HG03354 (cell line): ENCODE data around the gene GRIN3A.
"Not testable (repeated sequence)": the region's sequence is repeated elsewhere in the genome, so short reads cannot be mapped to it uniquely, and the experiment has no call there.

Experiments used
- ATAC-seq: cut with Tn5 transposase; IDR thresholded peaks from one replicate; pipeline ENCODE4 v1.9.1; 2021; ENCODE audit warnings: mild to moderate bottlenecking; ENCODE audit not compliant: unreplicated experiment, poor library complexity, severe bottlenecking

The GRIN3A gene

DNA sequence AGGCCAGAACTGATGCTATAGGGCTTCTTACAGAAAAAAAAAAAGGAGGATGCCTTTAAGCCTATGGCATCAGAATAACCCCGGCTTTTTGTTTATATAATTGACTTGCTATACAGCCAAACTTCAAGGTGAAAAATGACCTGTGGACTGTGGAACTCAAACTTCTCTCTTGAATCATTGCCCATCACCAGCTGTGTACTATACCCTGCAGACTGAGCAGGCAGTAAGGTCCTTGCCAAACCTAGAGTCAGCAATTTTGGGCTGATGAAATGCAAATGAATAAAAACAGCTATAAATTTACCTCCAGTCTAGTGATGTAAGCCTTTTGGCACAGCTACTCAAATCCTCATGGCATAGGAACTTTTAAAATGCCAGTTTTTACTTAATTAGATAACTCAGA, 99.1 kb downstream of the GRIN3A start:
- ATAC-seq, result no peak

DNA sequence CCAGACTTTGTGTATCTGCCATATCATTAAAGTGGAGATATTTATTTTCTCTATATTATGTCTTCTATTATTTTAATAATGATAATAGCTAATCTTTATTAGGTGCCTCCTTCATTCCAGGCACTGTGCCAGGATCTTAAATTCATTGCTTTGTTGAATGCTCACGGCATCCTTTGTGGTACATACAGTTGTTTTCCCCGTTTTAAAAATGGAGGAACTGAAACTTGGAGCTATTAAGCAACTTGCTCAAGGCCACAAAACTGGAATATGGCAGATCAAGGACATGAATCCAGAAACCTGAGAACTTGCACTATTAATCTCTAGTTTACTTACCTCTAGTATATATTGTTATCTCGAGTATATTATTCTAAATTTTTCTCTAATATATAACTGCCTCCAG, 102.2 kb downstream of the GRIN3A start:
- ATAC-seq, result no peak

DNA sequence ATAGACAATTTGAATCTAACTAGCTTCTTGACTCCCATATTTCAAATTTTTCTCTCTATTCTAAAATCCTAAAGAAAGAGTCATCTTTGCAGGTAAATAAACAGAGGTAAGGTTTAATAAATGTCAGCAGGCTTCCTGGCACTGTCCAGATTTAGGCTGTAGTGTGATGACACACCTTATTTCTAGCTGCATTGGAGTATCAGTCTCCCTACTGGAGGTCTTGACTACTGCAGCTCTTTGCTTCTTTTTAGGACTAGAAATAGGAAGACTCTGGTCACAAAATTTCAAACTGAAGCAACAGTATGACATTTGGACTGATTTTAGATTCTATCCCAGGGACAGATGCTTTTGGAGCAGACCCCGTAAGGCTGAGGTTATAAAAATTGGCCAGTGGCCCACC, 103.0 kb downstream of the GRIN3A start:
- ATAC-seq, result no peak

DNA sequence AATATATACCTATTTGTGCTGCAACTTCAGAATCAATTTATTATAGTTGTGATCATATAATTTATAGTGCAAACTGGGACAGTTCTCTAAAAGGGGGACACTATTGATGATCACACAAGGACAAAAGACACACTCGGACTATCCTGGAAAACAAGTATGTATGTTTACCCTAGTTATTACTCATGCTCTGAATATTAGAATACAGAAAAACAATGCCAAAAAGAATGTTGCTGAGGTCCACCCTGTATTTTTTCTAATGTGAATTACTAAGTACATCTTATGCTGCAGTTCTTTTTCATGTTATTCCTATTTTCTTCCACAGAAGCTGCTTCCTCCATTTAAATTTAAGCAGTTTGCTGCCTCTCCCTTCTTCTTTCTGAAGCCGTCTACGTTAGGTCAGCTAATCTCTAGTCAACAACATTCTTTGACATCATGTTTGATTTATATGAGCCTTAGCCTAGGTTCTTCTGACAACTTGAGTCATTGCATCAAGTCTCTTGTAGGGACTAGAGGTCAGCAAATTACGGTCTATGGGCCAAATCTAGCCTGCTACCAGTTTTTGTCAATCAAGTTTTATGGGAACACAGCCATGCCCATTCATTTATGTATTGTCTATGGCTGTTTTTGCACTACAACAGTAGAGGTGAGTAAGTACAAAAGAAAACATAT, 103.6 kb downstream of the GRIN3A start:
- ATAC-seq, result no peak

DNA sequence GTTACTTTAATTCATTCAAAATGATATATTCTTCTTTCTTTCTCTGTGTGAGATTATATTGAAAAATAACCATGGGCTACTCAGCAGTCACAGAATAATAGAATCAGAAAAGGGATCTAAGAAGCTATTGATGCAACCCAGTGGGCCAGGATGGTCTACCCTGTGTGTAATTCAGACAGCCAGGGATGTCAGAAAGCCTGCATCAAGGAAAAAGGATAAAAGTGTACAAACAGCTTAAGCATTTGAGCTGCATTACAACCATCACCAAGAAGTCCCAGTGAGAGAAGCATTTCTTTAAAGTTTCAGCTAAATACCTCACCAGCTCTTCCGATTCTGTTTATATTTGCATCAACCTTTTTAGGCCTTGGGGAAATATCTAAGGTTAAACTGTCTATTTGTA, 105.8 kb downstream of the GRIN3A start:
- ATAC-seq, result no peak

DNA sequence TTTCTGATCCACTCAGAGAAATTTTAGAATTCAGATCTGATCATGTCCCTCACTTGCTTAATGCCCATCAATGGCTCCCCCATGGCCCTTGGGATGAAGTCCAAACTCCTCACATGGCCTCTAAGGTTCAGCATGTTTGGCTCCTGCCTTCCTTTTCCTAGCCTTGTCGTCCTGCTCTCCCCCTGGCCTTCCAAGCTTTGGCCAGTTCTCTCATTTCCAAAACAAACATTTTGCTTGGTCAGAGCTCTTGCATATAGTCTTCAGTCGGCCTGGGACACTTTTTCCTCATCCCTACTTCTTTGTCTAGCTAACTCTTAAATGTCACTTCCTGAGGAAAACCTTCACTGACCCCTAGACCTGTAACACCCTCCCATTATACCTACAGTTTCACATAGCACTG, 106.6 kb downstream of the GRIN3A start:
- no peak for ATAC-seq

DNA sequence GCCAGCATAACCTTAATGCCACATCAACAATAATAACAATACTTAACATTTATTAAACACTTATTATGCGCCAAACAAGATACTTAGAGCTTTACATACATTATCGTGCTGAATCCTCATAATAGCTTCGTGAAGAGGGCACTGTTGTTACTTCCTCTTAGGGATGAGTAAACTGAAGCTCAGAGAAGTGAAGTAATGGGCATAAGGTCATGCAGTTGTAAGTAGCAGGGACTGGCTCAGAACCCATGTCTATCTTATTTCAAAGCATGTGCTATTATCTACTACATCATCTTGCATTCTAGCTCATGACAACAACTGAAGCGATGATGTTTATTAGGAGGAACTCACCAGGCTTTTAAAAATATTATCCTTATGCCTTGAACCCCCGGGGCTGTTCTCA, 108.8 kb downstream of the GRIN3A start:
- no peak for ATAC-seq

DNA sequence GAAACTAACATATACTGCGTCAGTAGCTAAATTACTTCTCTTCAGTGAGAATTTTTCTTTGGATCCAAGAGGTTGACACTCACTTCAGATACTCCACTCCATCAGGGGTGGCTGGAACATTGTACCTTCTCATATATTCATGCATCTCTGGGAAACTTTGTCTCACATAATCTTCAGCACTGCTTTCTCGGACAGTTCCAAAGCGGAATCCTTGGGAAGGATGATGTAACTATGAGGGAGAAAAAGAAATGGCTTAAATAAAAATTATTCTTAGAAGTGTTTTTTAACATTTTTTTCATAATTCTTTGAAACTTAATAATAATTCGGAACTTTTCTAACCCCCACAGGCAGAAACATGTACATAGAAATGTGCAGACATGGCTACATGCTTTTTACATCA, 110.3 kb downstream of the GRIN3A start:
- ATAC-seq, result no peak

DNA sequence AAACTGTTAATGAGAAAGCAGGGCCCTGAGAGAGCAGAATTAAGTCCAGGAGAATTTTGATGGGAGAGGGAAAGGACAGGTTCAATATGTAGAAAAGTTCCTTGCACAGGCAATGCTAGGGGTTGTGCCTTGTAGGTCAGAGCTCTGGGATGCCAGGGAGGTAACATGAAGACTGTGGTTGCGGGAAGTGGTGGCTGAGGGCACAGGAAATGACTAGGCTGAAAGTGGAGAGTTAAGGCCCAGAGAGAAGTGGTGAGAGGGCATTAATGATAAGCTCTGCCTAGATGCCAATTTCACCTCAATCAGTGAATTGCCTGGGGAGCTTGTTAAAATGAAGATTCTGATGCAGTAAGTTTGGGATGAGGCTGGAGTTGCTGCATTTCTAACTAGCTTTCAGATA, 112.2 kb downstream of the GRIN3A start:
- ATAC-seq, result no peak

DNA sequence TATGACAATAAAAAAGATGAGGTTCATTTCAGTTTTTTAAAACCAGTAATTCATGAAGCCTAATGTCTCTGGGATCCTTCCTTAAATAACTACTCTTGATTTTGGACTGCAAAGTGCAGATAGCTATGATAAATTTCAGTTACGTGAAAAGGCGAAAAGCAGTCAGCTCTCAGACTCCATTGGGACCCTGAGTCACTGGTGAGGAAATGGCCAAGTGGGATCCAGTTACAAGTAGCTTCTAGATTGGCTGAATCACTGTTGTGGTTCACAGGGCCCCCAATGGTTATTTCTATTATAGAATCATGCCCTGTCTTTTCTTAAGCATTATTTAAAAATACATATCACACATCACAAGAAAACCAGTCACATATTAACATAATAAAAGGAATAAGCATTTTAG, 112.6 kb downstream of the GRIN3A start:
- ATAC-seq, result no peak

DNA sequence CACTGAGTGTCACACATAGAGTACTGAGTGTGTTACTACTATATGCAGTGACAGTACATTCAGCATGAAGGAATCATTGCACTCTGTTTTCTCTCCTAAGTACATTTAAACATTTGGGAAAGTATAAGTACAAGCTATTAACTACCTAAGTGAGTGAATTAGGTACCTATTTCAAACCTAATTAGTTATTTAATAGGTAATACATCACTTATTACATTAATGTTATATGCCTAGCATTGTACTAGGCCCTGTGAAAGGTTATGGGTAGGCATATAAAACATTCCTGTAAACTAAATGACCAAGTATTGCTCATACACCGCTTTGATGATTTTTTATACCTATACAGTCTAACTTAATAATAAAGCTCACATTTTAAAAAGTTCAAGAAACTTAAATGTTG, 118.0 kb downstream of the GRIN3A start:
- peak; percentile 64 for ATAC-seq

DNA sequence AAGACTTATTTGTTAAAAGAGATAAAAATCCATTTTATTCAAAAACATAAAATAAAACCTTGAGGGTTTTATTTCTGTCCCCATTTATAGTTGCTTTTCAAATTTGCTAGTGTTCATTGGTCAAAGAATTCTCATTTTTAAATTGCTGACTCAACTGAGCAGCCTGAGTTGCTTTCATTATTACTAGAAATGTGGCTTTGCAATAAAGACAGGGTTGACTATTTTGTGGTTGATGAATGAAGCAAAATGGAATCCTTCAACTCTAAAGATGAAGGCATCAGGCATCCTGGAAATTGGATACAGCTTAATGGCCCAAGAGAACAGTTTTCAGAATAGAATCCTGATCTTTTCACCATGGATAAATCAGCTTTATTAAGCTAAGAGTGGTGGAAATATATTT, 119.7 kb downstream of the GRIN3A start:
- peak; percentile 76 for ATAC-seq

DNA sequence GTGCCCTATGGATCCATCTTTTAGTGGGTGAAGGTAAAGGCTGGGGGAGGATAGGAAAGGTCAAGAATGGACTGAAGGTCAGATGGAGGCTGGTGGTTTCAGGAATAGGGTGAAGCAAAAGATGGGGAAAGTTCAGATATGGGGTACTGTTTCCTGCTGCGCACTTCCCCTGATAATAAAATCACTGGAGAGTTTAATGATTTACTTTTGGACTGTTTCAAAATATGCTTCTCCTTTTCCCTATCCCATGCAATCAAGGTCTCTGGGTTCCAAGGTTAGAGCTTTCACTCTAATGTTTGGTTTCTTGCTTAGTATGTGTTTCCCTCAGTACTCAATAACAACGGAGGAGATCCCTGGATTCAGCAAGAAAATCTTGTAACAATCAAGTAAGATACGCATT, 132.9 kb downstream of the GRIN3A start:
- ATAC-seq, result no peak

DNA sequence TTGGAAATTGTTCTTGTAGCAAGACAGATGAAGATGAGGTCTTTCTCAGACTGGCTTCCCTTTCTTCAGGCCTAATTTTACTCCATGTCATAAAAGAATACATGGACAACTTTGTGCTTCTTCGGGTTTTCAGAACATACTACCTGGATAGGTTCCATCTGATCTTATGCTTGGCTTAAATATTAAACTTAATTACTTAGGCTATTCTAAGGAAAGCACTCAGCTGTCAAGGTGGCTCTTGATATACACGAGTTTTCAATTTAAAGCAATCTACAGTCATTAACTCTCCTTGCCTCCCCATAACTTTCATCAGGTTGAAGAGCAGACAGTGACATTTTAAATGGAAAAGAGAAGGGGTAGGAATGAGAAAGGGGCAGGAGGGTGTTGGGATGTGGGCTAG, 134.2 kb downstream of the GRIN3A start:
- ATAC-seq, result no peak

DNA sequence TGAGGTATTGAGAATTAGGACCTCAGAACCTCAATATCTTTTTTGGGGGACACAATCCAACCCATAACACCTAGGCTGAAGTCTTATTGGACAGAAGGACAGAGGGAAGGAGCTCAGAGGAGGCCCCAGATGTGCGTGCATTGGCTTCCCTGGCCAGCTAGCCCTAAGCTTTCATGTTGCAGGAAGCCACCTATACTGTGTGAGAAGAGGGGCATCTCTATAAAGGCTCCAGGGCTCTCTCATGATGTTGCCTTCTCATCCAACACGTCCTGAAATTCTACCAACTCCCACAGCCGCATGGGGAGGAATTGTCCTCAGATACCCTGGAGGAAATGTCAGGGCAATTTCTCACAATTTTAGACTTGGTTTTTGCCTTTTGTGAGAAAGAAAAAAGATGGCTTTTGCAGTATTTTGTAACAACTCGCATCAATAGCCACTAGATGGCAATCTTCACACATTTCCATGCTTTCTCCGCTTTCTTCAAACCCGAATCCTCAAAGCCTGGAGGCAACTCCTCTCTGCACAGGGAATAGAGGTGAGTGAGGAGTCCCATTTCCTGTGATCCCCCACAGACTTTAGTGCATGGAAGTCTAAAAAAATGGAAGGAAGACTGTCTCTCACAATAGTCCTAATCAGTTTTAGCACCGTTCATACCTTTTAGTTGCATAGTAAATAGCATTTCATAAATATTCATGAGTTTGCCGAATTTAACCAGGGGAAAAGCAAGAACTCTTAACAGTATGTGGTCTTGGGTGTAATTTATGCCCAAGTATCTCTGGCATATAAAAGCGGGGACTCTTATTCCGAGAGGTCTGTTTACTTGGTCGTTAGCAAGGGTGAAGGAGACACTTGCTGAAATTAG, 136.3 kb downstream of the GRIN3A start:
- peak; percentile 72 for ATAC-seq

DNA sequence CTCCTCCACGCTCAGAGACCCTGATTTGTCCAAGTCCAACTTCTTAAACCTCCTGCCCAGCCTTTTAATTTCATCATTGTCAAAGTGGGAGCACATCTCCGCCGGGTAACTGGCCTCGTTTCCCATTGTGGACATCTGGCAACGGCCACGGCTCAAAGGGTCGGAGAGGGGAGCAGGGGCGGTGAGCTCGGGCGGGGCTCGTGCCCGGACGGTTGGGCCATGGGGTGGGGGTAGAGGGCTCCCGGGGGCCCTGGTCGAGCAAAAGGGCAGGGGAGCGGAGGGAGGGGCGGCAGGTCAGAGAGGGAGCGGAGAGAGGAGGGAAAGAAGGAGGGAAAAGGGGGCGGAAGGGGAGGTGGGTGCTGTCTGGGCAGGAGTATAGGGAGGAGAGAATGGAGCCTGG, 143.7 kb downstream of the GRIN3A start, which contains the start of gene PPP3R2:
Gene PPP3R2, minus strand, starts transcription at position 174 of the 400 bp plus-strand sequence. Its CDS starts 48 bp downstream, at position 126.
- no peak for ATAC-seq

DNA sequence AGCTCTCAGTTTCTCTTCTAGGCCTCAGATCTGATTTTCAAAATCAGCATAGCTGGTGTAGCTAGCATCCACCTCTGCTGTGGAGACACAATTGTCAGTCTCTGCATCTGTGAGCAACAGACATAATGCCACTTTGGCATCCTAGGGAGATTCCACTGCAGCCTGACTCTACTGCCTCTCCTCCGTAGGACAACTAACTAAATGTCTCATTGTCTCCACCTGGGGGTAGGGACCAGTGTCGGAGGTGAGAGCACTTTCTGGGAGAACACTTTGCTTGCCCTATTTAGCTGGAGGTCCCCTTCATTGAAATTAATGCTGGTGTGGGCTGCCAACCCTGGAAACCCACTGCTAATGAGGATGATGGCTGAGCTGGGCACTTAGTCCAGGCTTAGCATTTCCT, 145.1 kb downstream of the GRIN3A start:
- no peak for ATAC-seq

DNA sequence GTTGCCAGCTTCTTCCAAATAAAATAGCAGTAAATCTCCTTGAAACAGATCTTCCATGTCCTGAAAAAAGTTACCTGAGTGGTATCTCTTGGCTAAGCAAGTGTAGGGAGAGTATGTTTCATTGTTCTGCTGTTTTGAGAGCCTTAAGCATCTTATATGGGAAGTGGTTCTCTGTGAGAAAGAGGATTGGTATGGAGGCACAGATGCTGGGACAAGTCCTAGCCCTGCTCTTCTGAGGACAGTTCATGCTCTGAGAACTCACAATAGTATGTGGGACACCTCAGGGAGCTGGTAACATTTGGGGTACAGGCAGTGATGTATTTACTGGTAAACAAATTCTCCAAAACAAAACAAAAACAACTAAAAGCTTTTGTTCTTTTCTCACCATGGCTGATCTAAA, 145.7 kb downstream of the GRIN3A start:
- ATAC-seq, result no peak

DNA sequence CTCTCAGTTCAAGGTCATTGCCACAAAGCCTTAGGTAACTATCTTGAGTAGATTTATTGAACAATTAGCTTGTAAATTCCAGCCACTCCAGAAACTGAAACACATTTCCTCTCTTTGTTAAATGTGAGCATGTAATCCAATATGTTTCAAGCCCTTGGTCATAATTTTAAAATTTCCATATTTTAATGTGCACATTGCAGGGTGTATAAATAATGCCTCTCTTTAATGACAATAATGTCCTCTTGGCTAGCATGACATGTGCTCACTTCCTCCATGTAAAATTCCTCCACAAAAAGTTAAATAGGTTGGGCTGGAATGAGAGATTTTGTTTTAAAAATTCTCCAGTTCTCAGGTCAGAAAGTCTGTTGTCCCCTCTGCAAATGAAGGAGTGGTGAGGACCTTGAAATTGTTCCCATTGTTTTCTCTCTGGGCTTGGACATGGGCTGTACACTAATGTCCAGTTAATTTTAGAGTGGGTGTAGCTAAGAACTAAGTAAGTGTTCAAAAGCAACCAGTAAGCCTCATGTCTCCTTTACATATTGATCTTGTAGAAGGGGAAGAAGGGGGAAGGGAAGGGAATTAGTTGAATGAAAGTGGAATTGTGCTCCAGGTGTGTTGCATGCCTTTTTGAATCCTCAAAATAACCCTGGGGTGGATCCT, 146.5 kb downstream of the GRIN3A start:
- ATAC-seq, result no peak

DNA sequence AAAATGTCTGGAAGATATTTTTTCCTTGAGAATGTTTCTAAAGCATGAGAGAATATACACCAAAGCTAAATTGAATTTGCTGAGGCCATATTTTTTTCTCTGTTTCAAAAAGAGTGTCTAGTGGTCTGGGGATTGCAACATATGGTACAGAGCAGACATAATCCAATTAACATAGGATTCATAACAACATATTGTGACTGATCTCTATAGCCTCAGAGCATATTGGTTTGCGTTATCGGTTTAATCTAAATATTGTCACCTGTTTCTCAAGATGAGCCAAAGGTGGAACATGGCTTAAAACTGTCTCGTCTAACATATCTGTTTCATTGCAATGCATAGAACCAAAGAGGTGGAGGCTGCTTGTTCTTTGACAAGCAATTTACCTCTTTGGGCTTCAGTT, 147.5 kb downstream of the GRIN3A start:
- no peak for ATAC-seq

DNA sequence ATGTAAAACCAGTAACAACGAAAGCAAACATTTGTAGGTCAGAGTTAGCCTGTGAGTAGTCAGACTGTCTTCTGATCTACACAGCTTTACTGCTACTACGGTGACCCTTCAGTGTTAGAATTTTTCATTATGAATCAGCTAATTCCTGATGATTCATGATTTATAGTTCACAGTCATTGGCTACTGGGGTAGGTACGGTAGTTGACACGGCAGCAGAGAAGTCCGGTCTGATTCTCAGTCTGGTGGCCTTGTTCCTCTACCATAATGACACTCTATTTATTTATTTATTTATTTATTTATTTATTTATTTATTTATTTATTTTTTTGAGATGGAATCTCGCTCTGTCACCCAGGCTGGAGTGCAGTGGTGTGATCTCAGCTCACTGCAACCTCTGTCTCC, 148.4 kb downstream of the GRIN3A start:
- not testable (repeated sequence) for ATAC-seq
